RKO (cell line): ENCODE results near the gene NKAPL.
"Not testable (repeated sequence)": the region's sequence is repeated elsewhere in the genome, so short reads cannot be mapped to it uniquely, and the experiment has no call there.

Source experiments
- DNase-seq: peaks from one replicate; pipeline ENCODE4 v3.0.0-alpha.2; 2016; ENCODE audit warnings: low spot score

NKAPL gene

DNA sequence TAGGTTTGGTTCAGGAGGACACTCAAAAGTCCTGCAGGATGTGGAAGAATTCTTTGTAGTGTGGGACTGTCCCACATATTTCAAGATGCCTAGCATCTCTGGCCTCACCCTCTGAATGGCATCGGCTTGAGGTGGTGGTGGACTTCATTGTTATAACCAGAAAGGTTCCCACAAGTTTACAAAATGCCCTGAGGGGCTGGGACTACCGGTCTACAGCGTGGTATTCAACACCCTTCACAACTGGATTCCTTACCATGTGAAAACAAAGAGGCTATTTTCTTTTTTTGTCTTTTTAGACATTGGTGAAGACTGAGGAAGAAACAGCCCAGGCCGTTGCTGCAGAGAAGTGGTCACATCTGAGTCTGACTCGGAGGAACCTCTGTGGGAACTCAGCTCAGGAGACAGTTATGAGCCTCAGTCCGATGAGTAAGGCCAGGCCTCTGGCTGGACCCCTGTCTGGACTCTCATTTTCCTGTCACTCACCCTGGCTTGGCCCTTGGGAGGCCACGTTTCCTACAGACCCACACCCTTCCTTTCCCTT is 37.5 kb downstream of the NKAPL start:
- DNase-seq: no peak

DNA sequence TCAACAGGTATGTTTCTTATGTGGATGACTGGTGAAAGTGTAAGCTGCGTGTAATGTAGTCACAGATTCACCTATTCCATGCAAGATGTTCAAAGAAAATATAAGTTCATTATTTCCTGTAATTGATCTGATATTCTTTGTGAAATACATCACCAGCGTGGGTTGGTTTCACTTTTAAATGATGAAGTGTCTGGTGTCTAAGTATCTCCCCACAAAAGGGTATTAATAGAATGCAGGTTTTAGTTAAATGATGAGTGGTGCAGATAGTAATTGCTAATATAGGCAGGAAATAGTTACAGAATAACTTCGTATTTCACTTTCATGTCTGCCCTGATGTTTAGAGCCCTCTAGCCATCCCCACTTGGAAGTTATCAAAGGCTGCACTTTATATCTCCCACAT is 44.5 kb downstream of the NKAPL start:
- no peak for DNase-seq

DNA sequence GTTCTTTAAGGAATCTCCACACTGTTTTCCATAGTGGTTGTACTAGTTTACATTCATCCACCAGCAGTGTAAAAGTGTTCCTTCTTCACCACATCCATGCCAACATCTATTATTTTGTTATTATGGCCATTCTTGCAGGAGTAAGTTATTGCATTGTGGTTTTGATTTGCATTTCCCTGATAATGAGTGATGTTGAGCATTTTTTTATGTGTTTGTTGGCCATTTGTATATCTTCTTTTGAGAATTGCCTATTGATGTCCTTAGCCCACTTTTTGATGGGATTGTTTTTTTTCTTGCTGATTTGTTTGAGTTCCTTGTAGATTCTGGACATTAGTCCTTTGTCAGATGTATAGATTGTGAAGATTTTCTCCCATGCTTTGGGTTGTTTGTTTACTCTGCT is 47.3 kb downstream of the NKAPL start:
- not testable (repeated sequence) for DNase-seq
